GM10266 (cell line): ENCODE data around the gene SLIT3.

Experiments
- DNase-seq: peaks from one replicate; pipeline ENCODE4 v3.0.0; 2012; ENCODE audit errors: extremely low spot score
- TF ChIP-seq, protein P1 (sequence below): IDR thresholded peaks from 2 replicates; pipeline ENCODE4 v1.5.1; 2012; ENCODE audit warnings: mild to moderate bottlenecking, low read depth; ENCODE audit not compliant: control insufficient read depth, insufficient read depth; ENCODE audit errors: missing control alignments

The SLIT3 gene

GRCh38 chr5:169022718-169023117, 278.2 kb downstream of the SLIT3 start:
- DNase-seq: no peak
- TF ChIP-seq, protein P1, sequence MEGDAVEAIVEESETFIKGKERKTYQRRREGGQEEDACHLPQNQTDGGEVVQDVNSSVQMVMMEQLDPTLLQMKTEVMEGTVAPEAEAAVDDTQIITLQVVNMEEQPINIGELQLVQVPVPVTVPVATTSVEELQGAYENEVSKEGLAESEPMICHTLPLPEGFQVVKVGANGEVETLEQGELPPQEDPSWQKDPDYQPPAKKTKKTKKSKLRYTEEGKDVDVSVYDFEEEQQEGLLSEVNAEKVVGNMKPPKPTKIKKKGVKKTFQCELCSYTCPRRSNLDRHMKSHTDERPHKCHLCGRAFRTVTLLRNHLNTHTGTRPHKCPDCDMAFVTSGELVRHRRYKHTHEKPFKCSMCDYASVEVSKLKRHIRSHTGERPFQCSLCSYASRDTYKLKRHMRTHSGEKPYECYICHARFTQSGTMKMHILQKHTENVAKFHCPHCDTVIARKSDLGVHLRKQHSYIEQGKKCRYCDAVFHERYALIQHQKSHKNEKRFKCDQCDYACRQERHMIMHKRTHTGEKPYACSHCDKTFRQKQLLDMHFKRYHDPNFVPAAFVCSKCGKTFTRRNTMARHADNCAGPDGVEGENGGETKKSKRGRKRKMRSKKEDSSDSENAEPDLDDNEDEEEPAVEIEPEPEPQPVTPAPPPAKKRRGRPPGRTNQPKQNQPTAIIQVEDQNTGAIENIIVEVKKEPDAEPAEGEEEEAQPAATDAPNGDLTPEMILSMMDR: no peak

- TF ChIP-seq, protein P1: no peak
- no peak for DNase-seq
These were observed 280.8 kb downstream of the SLIT3 start for GRCh38 chr5:169020102-169020501.

DNA sequence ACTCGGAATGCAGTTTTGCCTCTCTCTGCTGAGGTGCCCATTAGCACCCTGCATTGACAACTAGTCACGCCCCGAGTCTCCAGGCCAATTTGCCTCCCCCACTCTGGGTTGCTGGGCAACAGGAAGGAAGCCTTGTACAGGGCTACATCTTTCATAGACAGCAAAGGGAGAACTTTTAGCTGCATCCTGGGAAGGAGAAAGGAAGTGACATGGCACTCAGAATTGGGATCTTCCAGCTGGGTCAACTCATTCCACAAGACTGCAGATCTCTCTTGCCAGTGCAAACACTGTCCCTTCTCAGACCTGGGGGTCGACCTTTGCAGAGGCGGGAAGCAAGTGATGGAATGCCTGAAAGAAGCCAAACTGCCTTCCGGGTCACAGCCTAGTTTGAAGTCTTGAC, 282.0 kb downstream of the SLIT3 start:
- TF ChIP-seq, protein P1: no peak
- DNase-seq: no peak

GRCh38 chr5:169015991-169016390, 284.9 kb downstream of the SLIT3 start:
- DNase-seq: no peak
- TF ChIP-seq, protein P1: no peak

DNA sequence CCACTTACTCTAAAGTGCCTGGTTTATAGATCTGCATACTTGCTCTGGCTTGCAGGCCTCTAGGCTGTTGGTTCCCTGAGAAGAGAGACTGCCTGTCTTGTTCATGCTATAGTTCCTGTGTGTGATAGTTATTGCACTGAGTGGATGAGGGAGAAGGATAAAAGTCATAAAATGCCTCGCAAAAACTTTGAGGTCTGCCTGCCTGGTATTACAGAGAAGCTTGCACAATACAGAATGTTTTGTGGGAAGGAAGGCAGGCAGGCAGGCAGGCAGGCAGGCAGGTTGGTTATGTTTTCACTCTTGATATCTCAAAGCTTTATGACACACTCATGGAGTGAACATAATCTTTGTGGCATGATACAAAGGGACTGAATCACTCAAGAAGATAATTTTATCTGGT, 287.1 kb downstream of the SLIT3 start:
- DNase-seq: no peak
- TF ChIP-seq, protein P1: no peak

DNA sequence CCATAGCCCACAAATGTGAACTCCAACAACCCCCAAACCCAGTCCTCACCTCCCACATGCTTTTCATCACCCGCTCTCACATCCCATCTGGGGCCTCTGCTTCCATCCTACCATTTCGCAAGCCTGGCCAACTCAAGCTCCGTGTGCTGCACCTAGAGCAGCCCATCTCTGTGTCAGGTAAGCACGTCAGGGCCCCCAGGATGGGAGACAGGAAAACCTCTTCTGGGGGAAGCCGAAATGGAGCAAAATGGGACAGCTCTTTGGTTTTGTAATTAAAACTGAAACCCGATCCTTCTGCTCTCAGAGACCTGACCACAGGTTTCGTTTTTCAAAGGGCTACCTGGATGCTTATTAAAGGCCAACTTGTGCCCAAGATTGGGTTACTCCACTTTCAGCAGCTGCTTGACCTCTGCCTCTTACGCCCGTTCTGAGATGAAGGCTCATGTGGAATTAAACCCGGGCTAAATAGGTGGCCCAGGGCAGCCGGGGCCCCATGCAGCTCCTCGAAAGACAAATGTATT, 287.7 kb downstream of the SLIT3 start:
- DNase-seq: no peak
- TF ChIP-seq, protein P1: no peak

DNA sequence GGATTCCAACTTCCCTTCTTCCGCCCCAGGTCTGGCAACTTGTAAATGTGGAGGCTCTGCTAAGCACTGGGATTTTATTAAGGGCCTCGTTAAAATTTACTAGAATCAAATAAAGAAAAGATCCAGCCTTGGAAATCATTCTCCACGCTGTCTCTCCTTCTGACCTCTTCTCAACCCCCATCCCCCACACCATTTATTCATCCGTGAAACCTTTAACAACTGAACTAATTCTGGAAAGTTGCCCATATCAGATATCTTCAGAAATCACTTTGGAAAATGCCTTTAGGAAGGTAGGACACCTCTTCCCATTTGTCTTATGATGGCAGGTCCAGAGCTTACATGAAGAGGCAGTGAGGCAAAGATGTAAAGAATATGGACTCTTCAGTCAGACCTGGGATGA, 288.5 kb downstream of the SLIT3 start:
- DNase-seq: no peak
- TF ChIP-seq, protein P1: no peak
